ENCODE results near the gene ZNF578.
"Not testable (repeated sequence)": the region's sequence is repeated elsewhere in the genome, so short reads cannot be mapped to it uniquely, and the experiment has no call there.

The ZNF578 gene
- total RNA-seq: 1.2 to 1.5 reads per million in 2 donors

DNA sequence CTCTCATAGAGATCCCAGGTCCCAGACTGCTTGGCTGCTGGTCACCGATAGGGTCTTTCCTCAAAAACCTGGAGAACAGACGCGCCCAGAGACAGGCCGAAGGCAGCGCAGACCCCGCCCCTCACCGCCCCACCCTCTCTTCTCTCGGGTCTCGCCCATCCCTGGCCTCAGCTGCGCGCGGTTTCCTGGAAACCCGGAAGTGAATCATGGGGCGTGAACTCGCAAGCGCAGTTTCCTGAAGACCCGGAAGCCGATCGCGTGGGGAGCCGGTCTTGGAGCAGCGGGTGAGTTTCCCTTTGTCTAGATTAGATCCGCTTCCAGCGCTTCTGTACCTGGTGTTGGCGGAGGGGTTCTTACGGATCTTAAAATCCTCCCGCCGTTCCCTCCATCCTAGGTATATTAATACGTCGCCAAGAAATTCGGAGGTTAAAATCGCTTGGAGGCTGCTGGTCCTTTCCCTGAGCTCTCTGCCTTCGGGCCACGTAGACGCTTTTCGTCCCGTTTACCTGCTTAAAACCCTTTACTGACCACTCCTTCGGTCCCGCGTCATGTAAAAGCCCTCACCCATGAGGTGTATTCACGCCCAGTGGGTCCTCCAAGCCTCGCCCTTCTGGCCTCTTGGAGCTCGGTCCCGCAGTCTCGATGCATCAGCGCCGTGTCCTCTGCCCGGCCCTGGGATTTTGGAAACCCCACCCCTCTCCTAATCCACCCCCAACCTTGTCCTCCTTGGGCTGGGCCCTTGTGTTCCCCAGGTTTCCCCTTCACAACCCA lies at the start of gene ZNF578:
TSS of gene ZNF578 (plus strand) at position 230 of the 771 bp plus-strand sequence. CDS start 48,293 bp downstream, outside the sequence.
- peak; percentile 29 for DNase-seq

- DNase-seq: no peak
Observed at GRCh38 chr19:52410276-52410675, 43.1 kb upstream of the ZNF578 start.

GRCh38 chr19:52415711-52416110 lies 37.6 kb upstream of the ZNF578 start:
- no peak for DNase-seq

DNA sequence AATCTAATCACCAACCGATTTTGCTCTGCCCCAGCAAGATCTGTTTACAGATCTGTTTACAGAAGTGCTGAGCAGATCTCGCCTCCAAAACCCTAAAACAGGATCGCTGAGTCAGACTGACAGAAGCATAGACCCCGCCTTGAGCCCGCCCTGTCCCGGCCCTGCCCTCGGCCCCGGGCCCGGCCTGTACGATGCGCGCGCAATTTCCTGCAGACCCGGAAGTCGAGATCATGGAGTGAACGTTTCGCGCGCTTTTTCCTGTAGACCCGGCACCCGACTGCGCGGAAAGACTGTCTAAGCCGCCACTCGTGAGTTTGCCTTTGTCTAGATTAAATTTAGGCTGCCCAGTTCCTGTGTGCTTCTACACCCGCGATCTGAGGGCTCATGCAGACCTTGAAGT lies 24.4 kb upstream of the ZNF578 start, which contains the start of gene ZNF534:
TSS of gene ZNF534 (plus strand) at position 212 of the 400 bp plus-strand sequence. CDS start 2,327 bp downstream, outside the sequence.
- no peak for DNase-seq

DNA sequence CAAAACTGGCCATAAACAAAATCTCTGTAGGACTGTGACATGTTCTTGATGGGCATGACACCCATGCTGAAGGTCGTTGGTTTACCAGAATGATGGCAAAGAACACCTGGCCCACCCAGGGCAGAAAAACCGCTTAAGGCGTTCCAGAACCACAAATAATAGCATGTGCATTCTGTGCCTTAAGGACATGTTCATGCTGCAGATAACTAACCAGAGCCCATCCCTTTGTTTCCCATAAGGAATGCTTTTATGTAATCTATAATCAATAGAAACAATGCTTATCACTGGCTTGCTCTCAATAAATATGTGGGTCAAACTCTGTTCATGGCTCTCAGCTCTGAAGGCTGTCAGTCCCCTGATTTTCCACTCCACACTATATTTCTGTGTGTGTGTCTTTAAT lies 11.2 kb upstream of the ZNF578 start:
- DNase-seq: no peak

DNA sequence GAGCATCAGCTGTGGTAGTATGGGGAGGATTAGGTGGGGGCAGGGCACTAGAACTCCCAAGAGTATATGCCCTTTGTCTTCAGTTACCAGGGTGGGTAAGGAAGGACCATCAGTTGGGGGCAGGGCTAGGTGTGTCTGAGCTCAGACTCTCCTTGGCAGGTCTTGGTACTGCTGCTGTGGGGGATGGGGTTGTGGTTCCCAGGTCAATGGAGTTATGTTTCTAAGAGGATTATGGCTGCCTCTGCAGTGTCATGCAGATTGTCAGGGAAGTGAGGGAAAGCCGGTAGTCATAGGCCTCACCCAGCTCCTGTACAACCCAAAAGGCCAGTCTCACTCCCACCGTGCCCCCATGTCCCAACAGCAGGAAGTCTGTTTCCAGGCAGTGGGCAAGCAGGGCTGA lies 8.8 kb upstream of the ZNF578 start:
- DNase-seq: no peak

GRCh38 chr19:52451241-52451640 lies 2.1 kb upstream of the ZNF578 start:
- DNase-seq: no peak

DNA sequence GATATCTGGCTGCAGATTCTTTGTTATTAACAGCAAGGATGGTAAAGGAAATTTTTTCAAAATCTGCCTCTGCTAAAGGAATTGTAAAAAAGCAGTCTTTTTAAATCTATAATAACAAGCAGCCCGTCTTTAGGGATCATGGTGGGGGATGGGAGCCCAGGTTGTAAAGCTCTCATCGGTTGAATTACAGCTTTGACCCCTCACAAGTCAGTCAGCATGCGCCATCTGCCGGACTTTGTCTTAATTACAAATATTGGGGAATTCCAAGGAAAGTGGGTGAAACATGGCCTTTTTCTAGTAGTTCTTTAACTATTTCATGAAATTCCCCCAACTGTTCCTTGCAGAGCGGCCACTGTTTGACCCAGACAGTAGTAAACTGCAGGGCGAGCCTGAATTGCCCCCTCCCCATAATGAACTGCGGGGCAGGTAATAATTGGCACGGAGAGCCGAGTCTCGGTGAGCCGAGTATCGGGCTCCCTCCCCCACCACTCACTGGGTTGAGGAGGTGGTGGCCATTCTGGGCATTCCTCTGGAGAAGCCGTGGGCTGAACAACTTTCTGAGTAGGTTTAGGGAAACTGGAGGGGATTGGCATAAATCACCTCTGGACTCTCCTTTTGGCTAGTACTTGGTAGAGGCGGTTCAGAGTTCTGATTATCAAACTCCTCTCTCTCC lies 11.6 kb downstream of the ZNF578 start:
- DNase-seq: no peak

DNA sequence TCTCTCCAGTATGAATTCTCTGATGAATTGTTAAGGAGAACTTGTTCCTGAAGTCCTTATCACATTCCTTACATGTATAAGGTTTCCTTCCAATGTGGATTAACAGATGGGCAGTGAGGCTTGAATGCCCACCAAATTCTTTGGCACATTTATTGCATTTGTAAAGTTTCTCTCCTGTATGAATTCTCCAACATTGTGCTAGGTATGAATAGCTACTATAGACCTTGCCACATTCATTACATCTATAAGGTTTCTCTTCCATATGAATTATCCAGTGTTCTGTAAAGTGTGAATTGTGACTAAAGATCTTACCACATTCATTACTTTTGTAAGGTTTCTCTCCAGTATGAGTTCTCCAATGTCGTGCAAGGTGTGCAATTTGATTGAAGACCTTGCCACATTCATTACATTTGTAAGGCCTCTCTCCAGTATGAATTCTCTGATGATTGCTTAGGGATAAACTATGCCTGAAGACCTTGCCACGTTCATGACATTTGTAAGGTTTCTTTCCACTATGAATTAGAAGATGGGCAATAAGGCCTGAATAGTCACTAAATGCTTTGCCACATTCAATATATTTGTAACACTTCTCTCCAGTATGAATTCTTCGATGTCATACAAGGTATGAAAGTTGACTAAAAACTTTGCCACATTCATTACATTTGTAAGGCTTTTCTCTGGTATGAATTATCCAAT lies 20.4 kb downstream of the ZNF578 start:
- DNase-seq: no peak

DNA sequence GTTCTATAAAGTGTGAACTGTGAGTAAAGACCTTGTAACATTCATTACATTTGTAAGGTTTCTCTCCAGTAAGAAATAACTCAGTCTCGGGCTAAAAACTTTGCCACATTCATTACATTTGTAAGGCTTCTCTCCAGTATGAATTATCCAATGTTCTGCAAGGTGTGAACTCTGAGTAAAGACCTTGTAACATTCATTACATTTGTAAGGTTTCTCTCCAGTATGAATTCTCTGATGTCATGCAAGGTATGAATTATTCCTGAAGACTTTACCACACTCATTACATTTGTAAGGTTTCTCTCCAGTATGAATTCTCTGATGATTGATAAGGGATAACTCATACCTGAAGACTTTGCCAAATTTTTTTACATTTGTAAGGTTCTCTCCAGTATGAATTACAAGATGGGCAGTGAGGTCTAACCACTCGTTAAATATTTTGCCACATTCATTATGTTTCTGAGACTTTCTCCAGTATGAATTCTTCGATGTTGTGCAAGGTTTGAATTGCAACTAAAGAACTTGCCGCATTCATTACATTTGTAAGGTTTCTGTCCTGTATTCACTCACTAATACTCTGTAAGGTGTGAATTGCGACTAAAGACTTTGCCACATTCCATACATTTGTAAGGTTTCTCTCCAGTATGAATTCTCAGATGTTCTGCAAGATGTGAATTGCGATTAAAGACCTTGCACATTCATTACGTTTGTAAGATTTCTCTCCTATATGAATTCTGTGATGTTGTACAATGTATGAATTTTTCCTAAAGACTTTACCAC lies 21.2 kb downstream of the ZNF578 start:
- no peak for DNase-seq

- not testable (repeated sequence) for DNase-seq
Observed at GRCh38 chr19:52484111-52484743, 30.9 kb downstream of the ZNF578 start.

GRCh38 chr19:52485064-52485463 lies 31.7 kb downstream of the ZNF578 start:
- DNase-seq: not testable (repeated sequence)

GRCh38 chr19:52485561-52486240 lies 32.3 kb downstream of the ZNF578 start:
- DNase-seq: not testable (repeated sequence)

DNA sequence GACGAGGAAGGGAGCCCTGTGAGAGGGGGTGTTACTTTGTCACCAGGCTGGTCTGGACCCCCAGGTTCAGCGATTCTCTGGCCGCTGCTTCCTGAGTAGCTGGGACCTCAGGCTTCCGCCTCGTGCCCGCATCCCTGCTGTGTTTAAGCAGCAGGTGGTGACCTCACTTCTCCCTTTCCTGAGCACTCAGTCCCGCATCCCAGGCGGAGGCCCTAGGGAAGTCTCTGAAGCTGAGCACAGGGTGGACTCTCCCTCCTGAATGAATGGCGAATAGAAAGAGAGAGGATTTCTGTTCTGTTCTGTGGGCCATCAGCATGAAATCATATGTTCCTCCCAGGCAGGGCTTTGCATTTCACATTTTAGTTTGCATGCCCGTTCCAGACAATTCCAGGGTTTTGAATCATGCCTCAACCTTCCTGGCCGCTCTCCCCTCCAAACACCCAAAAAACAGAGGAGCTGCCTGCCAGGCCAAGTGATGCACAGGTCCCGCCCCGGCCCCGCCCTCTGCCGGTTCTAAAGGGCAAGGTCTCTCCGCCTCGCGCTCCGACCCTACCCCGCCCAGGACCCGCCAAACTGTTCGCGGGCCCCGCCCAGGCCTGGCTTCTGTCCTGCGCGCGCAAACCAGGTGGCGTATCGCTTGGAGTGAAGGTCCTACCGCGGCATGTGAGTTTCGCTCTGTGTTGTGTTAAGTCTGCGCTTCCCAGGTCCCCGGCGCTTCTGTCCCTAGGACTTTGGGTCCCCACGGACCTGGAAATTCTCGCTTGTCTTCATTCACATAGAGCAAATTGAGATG lies 39.0 kb downstream of the ZNF578 start:
- no peak for DNase-seq

GRCh38 chr19:52492994-52493470 lies 39.7 kb downstream of the ZNF578 start:
- DNase-seq: no peak

DNA sequence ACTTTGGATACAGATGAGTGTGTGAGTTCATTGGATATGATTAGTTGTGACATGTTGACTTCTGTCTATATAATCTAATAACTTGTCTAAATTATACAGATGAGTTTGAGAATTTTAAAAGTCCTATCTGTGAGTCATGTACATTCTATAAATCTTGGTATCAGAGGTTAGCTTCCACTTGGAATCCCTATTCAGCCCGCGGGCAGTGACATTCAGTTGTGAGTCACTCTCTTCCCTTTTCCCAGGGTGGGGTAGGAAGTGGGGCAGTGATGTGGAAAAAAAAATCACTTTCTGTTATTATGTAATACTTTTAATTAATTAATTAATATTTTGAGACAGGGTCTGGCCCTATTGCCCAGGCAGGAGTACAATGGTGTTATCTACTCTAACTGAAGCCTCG lies 41.2 kb downstream of the ZNF578 start:
- no peak for DNase-seq

GRCh38 chr19:52498571-52498970 lies 45.2 kb downstream of the ZNF578 start:
- DNase-seq: no peak

GRCh38 chr19:52500474-52500873 lies 47.1 kb downstream of the ZNF578 start:
- not testable (repeated sequence) for DNase-seq

- DNase-seq: not testable (repeated sequence)
Observed at GRCh38 chr19:52500991-52501390, 47.6 kb downstream of the ZNF578 start.

DNA sequence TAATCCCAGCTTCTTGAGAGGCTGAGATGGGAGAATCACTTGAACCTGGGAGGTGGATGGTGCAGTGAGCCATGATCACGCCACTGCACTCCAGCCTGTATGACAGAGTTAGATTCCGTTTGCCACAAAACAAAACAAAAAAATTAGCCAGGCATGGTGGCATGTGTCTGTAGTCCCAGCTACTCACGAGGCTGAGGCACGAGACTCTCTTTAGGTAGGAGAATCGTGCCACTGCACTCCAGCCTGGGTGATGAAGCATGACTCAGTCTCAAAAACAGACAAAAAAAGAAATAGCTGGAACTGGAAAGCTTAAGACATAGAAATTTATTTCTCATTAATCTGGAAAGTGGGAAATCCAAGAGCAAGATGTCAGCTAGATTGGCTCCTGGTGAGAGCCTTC lies 53.9 kb downstream of the ZNF578 start:
- DNase-seq: no peak
